Epithelial cell of esophagus (primary cell): ENCODE data around the gene SOX30.
A peak's percentile ranks its signal among the peaks of the same experiment; 100 is the strongest.

Source experiments
- DNase-seq: peaks from one replicate; pipeline ENCODE4 v3.0.0; 2010; ENCODE audit warnings: low read depth
- H3K4me3 ChIP-seq: 2 replicates; pipeline ENCODE4 v1.5.1; 2011; ENCODE audit warnings: mild to moderate bottlenecking, low read length, control low read depth
- TF ChIP-seq, protein P1 (sequence below): IDR thresholded peaks from 2 replicates; pipeline ENCODE4 v1.5.1; 2011; ENCODE audit warnings: low read depth, mild to moderate bottlenecking, low read length, control low read depth, inconsistent platforms; ENCODE audit not compliant: insufficient read depth; ENCODE audit errors: missing control alignments

The SOX30 gene

DNA sequence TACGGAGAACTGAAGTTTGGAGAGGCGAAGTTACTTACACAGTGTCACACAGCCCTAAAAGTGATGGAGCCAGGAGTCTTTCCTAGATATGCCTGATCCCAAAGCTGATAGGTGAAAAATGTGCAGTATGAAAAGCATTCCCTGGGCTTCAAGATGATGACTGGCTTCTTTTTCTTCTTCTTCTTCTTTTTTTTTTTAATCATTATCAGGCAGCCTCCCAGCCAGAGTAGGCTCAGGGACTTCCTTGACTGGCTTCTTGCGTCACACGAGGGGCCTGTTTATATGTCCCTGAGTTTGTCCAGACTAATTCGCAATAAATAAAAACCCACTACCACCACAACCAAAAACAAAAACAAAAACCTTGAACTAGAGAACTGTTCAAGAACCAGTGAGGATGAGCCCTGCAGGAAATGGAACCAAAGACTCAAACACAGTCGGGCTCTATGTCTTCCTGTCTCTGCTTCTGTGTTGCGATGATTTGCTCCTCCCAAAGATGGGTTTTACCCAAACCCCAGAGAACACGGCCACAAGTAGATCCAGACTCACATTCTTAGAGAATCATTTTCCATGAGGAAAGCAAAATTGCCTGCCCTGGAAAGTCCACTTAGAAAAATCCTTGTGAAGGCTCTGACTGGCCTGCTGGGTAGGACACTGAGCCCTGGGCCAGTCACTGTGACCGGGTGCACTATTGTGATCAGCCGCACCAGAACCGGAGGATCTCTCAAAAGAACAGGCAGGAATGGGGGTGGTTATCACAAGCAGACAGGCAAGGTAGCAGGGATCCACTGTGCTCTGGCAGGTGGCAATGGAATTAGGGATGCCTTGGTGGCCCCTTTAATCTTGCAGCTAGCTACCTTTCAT is 38.6 kb downstream of the SOX30 start:
- H3K4me3 ChIP-seq = no peak overlapping the region
- no peak for DNase-seq
- TF ChIP-seq, protein P1, sequence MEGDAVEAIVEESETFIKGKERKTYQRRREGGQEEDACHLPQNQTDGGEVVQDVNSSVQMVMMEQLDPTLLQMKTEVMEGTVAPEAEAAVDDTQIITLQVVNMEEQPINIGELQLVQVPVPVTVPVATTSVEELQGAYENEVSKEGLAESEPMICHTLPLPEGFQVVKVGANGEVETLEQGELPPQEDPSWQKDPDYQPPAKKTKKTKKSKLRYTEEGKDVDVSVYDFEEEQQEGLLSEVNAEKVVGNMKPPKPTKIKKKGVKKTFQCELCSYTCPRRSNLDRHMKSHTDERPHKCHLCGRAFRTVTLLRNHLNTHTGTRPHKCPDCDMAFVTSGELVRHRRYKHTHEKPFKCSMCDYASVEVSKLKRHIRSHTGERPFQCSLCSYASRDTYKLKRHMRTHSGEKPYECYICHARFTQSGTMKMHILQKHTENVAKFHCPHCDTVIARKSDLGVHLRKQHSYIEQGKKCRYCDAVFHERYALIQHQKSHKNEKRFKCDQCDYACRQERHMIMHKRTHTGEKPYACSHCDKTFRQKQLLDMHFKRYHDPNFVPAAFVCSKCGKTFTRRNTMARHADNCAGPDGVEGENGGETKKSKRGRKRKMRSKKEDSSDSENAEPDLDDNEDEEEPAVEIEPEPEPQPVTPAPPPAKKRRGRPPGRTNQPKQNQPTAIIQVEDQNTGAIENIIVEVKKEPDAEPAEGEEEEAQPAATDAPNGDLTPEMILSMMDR = no peak

- DNase-seq = no peak
- TF ChIP-seq, protein P1 = no peak
- no peak overlapping the region for H3K4me3 ChIP-seq
Measured at GRCh38 chr5:157612581-157612980, 39.7 kb downstream of the SOX30 start.

DNA sequence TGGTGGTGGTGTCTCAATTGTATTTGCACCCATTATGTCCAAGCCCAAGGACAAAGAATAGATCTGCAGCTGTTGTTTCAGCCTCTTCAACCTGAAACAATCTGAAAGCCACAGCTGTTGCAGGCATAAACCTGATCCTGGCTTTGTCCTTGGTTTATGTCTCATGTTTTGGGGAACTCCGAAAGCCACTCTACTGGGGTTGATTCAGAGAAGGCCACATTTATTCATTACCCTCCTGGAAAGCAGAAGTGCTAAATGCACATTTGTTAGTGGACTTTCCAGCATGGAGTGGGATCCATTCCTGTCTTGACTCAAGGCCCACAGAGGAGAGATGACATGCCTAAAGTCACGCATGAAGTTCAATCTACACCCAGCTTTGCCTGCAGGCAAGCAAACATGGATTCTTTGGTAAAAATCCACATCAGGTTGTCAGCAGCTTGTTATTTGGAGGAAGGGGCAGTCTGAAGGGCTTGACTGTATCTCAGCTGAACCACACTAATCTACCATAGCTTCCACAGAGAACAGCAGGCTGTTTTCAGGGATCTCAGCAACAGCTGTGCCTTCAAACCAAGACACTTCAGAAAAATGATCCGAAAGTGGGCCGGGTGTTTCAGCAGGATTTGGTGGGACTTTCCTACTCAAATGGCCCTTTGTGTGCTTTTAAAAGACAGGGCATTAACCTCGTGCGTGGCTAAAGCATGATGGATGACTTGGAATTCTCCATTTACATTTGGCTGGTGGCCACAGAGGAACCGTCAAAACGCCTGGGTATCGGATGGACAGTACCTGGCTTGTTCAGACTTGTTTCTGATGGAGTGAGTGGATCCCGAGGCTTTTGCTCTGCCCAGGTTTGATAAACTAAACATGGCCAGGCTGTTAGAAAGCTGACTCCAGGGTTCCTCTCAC is 40.4 kb downstream of the SOX30 start:
- peak; percentile 86 for DNase-seq
- H3K4me3 ChIP-seq = no peak overlapping the region
- TF ChIP-seq, protein P1 = no peak

GRCh38 chr5:157610990-157611389 is 41.2 kb downstream of the SOX30 start:
- TF ChIP-seq, protein P1 = no peak
- no peak for DNase-seq
- no peak overlapping the region for H3K4me3 ChIP-seq

DNA sequence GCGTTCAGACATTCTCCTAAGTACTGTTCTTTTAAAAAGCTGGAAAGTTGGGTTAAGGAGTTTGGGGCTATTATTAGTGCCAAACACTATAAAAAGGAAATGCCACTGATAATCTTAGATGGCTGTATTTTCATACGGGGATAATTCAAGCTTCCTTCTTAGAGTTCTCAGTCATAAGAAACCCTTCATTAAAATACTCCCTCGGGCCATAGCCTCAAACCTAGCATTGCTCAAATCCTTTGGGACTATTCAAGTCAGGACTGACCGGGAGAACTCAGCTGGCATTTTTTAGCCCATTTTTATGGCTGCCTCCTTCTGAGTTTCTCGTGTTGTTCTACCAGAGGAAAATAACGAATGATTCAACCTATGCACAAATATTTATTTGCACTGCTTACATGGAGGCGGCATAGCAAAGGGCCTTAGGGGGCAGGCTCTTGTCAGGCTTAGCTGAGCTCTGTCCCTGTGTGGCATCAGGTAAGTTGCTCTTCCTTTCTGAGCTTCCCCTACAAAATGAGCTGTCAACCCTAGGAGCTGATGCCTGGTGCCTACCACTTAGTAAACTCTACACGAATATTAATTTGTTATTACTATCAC is 43.2 kb downstream of the SOX30 start:
- DNase-seq = no peak
- TF ChIP-seq, protein P1 = no peak
- H3K4me3 ChIP-seq = no peak overlapping the region

GRCh38 chr5:157607371-157608161 is 44.7 kb downstream of the SOX30 start:
- no peak overlapping the region for H3K4me3 ChIP-seq
- TF ChIP-seq, protein P1 = no peak
- DNase-seq = peak; percentile 92
